Amniotic epithelial cell (primary cell): ENCODE measurements around the gene TAMM41.
"Not testable (repeated sequence)": the region's sequence is repeated elsewhere in the genome, so short reads cannot be mapped to it uniquely, and the experiment has no call there.

Source experiments
- DNase-seq: peaks from one replicate; pipeline ENCODE4 v3.0.0-alpha.2; 2010; ENCODE audit warnings: low read depth

TAMM41 gene

DNA sequence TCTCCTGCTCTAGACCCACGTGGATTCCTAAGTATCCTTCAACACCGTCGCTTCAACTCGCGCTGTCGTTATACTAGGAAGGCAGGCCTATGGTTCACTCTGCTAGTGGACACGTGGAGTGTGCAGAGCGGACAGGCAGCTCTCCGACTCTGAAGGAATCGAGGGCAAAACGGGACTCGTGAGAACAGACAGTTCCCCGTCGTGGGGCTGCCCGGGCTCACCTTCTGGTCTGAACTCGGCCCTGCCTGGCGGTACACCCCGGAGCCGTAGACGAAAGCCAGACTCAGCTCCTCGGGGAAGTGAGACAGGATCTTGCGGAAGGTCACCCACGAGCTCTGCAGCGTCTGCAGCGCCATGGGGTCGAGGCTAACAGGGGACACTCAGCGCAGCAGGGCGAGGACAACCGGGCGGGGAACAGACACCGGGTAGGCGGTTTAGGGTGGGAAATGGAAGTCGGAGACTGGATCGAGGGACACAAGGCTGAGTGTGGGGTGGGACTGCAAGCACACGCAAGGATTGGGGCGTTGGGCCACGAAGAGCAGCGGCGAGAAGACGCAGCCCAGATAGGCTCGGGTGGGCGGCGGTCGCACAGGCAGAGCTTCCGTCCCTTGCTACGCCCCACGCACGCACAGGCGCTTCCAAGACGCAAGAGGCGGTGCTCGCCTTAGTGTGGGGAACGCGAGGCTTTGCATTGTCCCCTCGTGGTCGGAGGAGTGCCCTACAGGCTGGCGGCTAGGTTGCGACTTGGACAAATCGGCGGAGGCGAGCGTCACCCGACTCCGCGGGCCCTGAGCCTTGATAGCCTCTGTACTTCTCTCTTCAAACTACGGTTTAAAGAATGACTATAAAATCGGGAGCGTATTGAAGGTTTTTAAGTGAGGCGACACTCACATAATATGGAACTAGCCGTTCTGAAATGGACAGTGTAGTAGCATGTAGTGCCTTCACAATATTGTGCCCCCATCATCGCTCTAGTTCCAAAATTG, at the start of gene TAMM41:
TAMM41 (minus strand) TSS at position 605 of the 986 bp plus-strand sequence; CDS start at position 356, 249 bp downstream.
- DNase-seq, result peak; percentile 82

DNA sequence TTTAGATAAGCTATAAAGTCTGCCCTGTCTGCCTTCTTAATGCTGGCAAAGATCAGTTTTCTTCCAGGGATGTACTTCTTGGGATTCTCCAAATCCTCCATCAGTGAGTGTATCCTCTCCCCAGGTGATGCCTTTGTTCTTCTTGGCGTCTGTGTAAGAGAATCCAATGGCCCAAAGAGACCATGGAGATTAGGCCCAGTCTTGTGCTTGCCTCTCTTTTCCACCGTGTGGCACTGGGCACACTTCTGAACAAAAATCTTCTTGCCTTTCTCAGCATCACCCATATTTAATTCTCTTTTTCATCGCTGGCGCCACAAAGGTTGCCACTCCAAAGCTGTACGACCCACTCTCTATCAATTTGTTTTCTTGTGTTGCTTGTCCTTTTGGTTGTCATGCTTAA, 32.2 kb upstream of the TAMM41 start:
- DNase-seq, result no peak

DNA sequence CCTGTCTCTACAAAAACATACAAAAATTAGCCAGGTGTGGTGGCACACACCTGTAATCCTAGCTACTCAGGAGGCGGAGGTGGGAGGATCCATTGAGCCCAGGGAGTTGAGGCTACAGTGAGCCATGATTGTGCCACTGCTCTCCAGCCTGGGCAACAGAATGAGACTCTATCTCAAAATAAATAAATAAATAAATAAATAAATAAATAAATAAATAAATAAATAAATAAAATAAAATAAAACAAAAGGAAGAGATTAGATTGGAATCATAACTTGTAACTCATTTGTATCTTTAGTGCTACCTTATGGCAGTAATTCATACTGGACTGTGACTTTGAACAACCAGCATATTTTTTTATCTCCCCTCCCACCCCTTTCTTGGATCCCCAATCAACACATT, 28.0 kb upstream of the TAMM41 start:
- not testable (repeated sequence) for DNase-seq

- DNase-seq, result not testable (repeated sequence)
These were observed 17.1 kb upstream of the TAMM41 start for GRCh38 chr3:11863739-11864138.

- DNase-seq, result not testable (repeated sequence)
These were observed 15.9 kb upstream of the TAMM41 start for GRCh38 chr3:11862584-11862983.

DNA sequence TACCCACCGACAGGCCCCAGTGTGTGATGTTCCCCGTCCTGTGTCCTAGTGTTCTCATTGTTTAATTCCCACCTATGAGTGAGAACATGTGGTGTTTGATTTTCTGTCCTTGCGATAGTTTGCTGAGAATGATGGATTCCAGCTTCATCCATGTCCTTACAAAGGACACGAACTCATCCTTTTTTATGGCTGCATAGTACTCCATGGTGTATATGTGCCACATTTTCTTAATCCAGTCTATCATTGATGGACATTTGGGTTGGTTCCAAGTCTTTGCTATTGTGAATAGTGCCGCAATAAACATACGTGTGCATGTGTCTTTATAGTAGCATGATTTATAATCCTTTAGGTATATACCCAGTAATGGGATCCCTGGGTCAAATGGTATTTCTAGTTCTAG, 15.5 kb upstream of the TAMM41 start:
- DNase-seq, result not testable (repeated sequence)

- DNase-seq, result not testable (repeated sequence)
These were observed 13.5 kb upstream of the TAMM41 start for GRCh38 chr3:11860213-11860612.

GRCh38 chr3:11853450-11853849, 6.8 kb upstream of the TAMM41 start:
- DNase-seq, result no peak

- no peak for DNase-seq
These were observed 3.3 kb upstream of the TAMM41 start for GRCh38 chr3:11850003-11850402.

GRCh38 chr3:11847607-11848006, 922 bp upstream of the TAMM41 start:
- DNase-seq, result no peak

DNA sequence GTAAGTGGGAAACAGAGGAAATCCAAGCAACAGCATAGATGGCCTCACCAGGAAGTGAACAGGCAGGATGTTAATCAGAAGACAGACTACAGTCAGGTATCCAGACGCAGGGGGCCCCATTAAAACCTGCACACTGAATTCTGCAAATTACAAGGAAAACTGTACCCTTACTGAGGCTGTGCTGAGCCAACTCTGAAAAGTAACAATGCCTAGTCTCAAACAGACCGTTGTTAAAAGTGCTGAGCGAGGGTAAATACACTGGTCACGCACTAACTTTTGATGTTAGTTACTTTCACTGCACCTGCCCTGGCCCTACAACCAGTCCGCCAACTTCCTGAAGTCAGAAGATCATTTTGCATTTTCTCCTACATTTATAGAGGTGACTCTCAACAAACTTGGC, 1.0 kb downstream of the TAMM41 start:
- DNase-seq, result no peak

DNA sequence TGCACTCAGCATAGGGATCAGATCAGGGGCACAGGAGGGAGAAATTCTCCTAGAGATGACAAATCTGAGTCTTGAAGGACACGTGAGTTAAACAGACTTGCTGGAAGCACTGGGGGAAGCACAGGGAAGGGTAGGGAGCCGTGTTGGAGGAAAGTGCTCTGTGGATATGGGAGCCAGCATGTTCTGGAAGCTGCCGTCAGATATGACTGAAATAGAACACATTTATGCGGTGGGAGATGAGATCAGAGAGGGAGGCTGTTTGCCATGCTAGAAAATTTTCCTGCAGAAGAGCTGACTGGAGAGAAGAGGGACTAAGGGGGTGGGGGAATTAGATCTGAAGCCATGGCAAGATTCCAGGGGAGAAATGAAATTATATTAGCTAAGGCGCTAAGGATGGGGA, 1.8 kb downstream of the TAMM41 start:
- no peak for DNase-seq

DNA sequence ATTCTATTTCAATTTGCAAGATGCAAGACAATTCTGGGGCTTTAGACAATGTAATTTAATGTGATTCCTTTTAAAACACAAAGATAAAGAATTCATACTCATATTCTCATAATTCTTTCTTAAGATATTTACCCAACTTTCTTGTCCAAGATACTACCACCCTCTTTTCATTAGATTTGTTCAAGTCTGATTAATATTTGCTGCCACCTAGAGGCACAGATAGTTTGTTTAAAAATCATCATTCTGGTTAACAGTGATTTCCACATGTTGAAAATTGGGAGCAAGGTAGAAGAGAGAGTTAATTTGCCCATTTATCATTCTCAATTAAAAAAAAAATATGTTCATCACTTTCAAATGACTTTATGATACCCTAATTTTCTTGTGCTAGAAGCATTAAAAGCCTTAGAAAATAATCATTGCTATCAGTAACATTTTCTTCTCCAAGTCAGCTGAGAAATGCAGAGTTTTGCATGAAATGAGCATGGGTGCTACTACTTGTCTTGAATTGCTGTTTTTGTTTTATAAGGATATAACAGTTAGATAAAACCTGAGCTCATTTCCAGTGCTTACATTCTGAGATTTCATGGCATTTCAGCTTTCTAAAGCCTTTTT, 11.6 kb downstream of the TAMM41 start:
- DNase-seq, result peak; percentile 46

DNA sequence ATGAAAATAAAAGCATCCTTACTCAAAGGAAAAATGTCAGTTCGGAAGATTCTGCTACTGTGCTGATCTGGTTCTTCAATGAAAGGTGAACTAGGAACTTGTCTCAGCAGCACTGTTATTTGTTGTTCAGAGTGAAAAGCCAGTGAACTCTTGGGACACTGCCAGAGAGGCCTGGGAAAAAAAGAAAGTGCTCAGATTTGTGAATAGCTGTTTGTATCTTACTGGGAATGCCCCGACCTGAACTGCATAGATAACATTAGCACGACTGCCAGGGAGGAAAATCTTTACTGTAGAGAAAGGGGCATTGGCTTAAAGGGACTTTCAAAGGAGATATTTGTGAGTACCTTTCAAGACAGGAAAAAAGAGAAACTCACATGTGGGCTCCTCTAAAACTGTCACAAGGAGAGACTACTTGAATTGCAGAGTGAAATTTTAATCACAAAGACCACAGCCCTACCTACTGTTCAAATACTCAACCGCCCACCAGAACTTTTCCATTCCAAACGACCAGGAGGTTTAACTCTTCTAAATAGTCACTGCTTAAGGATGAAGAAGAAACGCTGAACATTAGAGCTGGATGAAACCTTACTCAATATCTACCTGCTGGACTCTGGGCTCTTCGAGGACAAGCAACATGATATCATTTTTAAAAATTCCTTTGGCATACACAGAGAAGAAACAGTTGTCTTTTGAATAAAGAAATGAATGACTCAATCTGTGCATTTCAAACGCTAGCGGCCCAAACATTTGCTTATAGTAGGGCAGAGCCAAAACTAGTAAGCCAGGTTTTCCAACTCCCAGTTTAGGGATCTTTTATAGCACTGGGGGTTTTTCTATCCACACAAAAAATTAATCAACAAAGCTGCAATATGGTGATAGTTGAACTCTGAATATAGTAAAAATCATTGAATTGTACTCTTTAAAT, 13.4 kb downstream of the TAMM41 start:
- DNase-seq, result peak; percentile 52

GRCh38 chr3:11829416-11829815, 17.3 kb downstream of the TAMM41 start:
- DNase-seq, result no peak

DNA sequence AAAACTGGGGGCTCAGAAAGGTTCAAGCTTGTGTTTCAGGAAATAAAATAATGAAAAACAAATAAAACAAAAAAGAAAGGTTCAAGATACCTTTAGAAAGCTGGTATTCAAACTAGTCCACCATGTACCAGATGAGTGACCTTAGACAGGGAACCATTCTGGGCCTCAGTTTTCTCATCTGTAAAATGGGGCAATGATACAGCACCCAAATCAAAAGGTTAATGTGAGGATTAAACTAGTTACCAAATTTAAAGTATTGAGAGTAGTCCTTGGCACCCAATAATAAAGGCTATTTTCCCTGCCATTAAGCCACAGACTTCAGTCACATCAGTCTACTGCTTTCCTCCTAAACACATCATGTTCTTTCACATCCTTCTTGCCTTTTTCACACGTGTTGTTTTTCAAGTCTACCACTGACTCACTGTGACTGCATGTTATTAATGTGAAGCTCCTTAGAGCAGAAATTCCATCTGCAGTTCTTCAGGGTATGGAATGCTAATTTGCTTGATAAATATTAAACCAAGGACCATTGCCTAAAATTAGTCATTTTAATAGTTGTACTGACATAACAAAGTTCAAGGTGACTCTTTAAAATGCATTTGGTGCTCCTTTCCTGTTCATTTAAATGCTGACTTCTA, 19.9 kb downstream of the TAMM41 start:
- DNase-seq, result peak; percentile 98

DNA sequence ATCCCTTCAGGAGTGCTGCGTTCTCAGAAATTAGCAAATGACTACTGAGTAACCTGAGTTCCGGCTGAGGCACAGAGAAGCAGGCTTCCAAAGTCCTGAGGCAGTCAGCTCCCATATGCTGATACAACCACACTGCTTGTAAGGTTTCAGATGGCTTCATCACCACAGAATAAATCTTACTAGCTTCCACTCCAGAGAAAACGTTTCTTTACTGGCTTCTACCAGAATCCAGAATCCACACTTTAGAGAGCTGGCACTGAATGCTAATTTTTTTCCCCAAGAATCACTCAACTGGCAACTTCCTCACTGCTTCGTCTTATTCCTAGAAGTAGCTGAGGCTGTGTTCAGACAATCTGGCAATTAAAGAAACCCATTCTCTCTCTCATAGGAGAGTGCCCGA, 21.4 kb downstream of the TAMM41 start:
- no peak for DNase-seq

- peak; percentile 40 for DNase-seq
These were observed 26.1 kb downstream of the TAMM41 start for GRCh38 chr3:11820531-11821041.

DNA sequence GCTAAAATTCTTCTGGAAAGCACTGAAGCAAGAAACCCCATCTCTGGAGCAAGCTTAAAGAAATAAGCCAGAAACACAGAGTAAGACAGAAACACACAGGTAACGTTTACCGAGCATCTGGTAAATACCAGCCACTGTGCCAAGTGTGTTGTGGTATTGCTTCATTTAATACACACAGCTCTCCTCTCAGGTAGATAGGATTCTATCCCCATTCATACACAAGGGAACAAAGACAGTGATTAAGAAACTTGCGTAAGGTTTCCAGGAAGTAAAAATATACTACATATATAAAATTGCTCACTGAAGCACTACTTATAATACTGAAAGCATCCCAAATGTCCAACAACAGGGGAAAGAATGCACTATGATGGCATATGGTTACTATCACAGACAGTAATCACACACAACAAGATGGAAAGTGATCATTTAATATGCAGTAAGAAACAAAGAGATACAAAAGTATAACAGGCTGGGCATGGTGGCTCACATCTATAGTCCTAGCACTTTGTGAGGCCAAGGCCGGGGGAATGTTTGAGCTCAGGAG, 27.5 kb downstream of the TAMM41 start:
- peak; percentile 18 for DNase-seq

GRCh38 chr3:11818033-11818432, 28.7 kb downstream of the TAMM41 start:
- DNase-seq, result peak; percentile 14

GRCh38 chr3:11815111-11815510, 31.6 kb downstream of the TAMM41 start:
- no peak for DNase-seq
